K562 (cell line): Measurements from ENCODE around the gene NHLH2. TPM values are rescaled to one million over a fixed set of nuclear protein-coding genes. Genes with fewer than 3 reads are reported as not detected.

ENCODE experiments used
- DNMT1 ChIP-seq: fragments of 450-650 bp; IDR thresholded peaks from 2 replicates; pipeline ENCODE4 v1.6.1; 2016; ENCODE audit warnings: antibody characterized with exemption, mild to moderate bottlenecking
- FOXP1 ChIP-seq: sonication (generic); formaldehyde crosslinking; IDR thresholded peaks from 2 replicates; pipeline ENCODE4 v1.8.0; 2022; ENCODE audit warnings: mild to moderate bottlenecking, missing genetic modification reagents
- L3MBTL2 ChIP-seq: fragments of 450-650 bp; IDR thresholded peaks from 2 replicates; pipeline ENCODE4 v1.6.1; 2016; ENCODE audit warnings: mild to moderate bottlenecking, moderate library complexity
- PHTF2 ChIP-seq: fragments of 250-450 bp; sonication (Bioruptor Pico); IDR thresholded peaks from 2 replicates; pipeline ENCODE4 v1.5.0; 2021; ENCODE audit warnings: mild to moderate bottlenecking
- RFX7 ChIP-seq: fragments of 250-450 bp; sonication (Bioruptor Pico); IDR thresholded peaks from 2 replicates; pipeline ENCODE4 v1.5.1; 2021; ENCODE audit warnings: mild to moderate bottlenecking
- TAF1 ChIP-seq: IDR thresholded peaks from 2 replicates; pipeline ENCODE4 v1.6.1; 2011; ENCODE audit warnings: mild to moderate bottlenecking, low read length, moderate library complexity; ENCODE audit not compliant: insufficient read depth, control insufficient read depth, severe bottlenecking; ENCODE audit errors: extremely low read depth
- YY1 ChIP-seq, 3 experiments: IDR thresholded peaks; 2 replicates each; pipeline ENCODE4 v1.6.1; 2011; ENCODE audit warnings: low read length in 2 of 3, mild to moderate bottlenecking in 2 of 3, moderate library complexity in 2 of 3, borderline replicate concordance in 1 of 3, control low read depth in 1 of 3, low read depth in 1 of 3; ENCODE audit not compliant: insufficient read depth in 3 of 3, insufficient replicate concordance in 2 of 3, control insufficient read depth in 1 of 3, insufficient read length in 1 of 3; ENCODE audit errors: extremely low read depth in 1 of 3
- ZBTB17 ChIP-seq: fragments of 450-650 bp; formaldehyde crosslinking; IDR thresholded peaks from 2 replicates; pipeline ENCODE4 v1.4.0; 2020; ENCODE audit warnings: mild to moderate bottlenecking
- ZHX1 ChIP-seq: fragments of 150-350 bp; conservative IDR thresholded peaks from 2 replicates; pipeline ENCODE4 v1.6.1; 2014; ENCODE audit warnings: low read length
- ZNF165 ChIP-seq: fragments of 250-450 bp; sonication (Bioruptor Pico); IDR thresholded peaks from 2 replicates; pipeline ENCODE4 v1.4.0; 2020; ENCODE audit warnings: borderline replicate concordance
- polyA plus RNA-seq, 8 experiments: library from polyadenylated mRNA; depleted of rRNA in 4 of 8; stranded (reverse) in 5 of 8; unstranded in 3 of 8; fragments of >200 nt; fragmentation: Nextera tagmentation in 2 of 8; fragmentation: Illumina TruSeq in 1 of 8; extraction: Ambion mirVana in 2 of 8; extraction: Trizol in 1 of 8; gene quantifications; 2 replicates each; pipeline versions ENCODE4 v1.2.1 to v1.2.3, GENCODE V29; 2011 to 2014; ENCODE audit warnings: inconsistent platforms in 1 of 8, missing spikeins in 1 of 8
- total RNA-seq, 7 experiments: library from RNA; depleted of rRNA in 6 of 7; stranded (reverse); fragments of >200 nt in 6 of 7; fragmentation: Illumina TruSeq in 2 of 7; extraction: Trizol in 2 of 7; gene quantifications; 2 replicates each; pipeline versions ENCODE4 v1.2.1 to v1.2.3, GENCODE V29; 2011 to 2021; ENCODE audit warnings: low replicate concordance in 1 of 7
- TF ChIP-seq, protein P1 (sequence below): fragments of 450-650 bp; formaldehyde crosslinking; IDR thresholded peaks from 2 replicates; pipeline ENCODE4 v1.4.0; 2020; ENCODE audit warnings: mild to moderate bottlenecking, moderate library complexity
- TF ChIP-seq, protein P2 (sequence below): fragments of 250-450 bp; sonication (Bioruptor Pico); IDR thresholded peaks from 2 replicates; pipeline ENCODE4 v1.5.0; 2021; ENCODE audit warnings: mild to moderate bottlenecking, borderline replicate concordance

Gene NHLH2
- total and polyA plus RNA-seq, 9 of the 15 experiments (the other 6 are each of a cell fraction or from before 2014, with no cell fraction given), result not detected

- TF ChIP-seq ZHX1, result no peak
- TF ChIP-seq YY1 (IDR thresholded peaks at IDR 0.05; ENCODE audit: borderline replicate concordance in 1 of 3, control insufficient read depth in 1 of 3, extremely low read depth in 1 of 3, insufficient read depth in 3 of 3, insufficient read length in 1 of 3, insufficient replicate concordance in 2 of 3, low read depth in 1 of 3, low read length in 2 of 3), result no peak
- TF ChIP-seq ZNF165 (CRISPR knock-in tag), result no peak
- no peak for TF ChIP-seq ZBTB17 (CRISPR knock-in tag)
- no peak for TF ChIP-seq L3MBTL2
- TF ChIP-seq RFX7 (CRISPR knock-in tag), result no peak
- TF ChIP-seq, protein P1, sequence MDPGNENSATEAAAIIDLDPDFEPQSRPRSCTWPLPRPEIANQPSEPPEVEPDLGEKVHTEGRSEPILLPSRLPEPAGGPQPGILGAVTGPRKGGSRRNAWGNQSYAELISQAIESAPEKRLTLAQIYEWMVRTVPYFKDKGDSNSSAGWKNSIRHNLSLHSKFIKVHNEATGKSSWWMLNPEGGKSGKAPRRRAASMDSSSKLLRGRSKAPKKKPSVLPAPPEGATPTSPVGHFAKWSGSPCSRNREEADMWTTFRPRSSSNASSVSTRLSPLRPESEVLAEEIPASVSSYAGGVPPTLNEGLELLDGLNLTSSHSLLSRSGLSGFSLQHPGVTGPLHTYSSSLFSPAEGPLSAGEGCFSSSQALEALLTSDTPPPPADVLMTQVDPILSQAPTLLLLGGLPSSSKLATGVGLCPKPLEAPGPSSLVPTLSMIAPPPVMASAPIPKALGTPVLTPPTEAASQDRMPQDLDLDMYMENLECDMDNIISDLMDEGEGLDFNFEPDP, result no peak
- TF ChIP-seq, protein P2, sequence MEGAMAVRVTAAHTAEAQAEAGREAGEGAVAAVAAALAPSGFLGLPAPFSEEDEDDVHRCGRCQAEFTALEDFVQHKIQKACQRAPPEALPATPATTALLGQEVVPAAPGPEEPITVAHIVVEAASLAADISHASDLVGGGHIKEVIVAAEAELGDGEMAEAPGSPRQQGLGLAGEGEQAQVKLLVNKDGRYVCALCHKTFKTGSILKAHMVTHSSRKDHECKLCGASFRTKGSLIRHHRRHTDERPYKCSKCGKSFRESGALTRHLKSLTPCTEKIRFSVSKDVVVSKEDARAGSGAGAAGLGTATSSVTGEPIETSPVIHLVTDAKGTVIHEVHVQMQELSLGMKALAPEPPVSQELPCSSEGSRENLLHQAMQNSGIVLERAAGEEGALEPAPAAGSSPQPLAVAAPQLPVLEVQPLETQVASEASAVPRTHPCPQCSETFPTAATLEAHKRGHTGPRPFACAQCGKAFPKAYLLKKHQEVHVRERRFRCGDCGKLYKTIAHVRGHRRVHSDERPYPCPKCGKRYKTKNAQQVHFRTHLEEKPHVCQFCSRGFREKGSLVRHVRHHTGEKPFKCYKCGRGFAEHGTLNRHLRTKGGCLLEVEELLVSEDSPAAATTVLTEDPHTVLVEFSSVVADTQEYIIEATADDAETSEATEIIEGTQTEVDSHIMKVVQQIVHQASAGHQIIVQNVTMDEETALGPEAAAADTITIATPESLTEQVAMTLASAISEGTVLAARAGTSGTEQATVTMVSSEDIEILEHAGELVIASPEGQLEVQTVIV, result no peak
- TF ChIP-seq FOXP1 (CRISPR knock-in tag), result no peak
- no peak for TF ChIP-seq PHTF2
- TF ChIP-seq DNMT1, result no peak
- TF ChIP-seq TAF1, result no peak
These were observed 45.8 kb downstream of the NHLH2 start (continued) for GRCh38 chr1:115794976-115795639.
